CD14-positive monocyte (primary cell): Measurements from ENCODE around the gene POU2F1. TPM values are rescaled to one million over a fixed set of nuclear protein-coding genes. Genes with fewer than 3 reads are reported as not detected.
"Not testable (repeated sequence)": the region's sequence is repeated elsewhere in the genome, so short reads cannot be mapped to it uniquely, and the experiment has no call there.

ENCODE experiments used
- DNase-seq, 3 donors: peaks; one replicate each; pipeline ENCODE4 v3.0.0-alpha.2; 2011 to 2022
- H2AFZ ChIP-seq: 2 replicates; pipeline ENCODE4 v1.6.0; 2012; ENCODE audit warnings: mild to moderate bottlenecking, low read depth, low read length, inconsistent platforms; ENCODE audit not compliant: insufficient read depth, poor library complexity, severe bottlenecking
- H3K27ac ChIP-seq, 2 donors: 1 replicate in 1 of 2; 2 replicates in 1 of 2; pipeline ENCODE4 v1.5.1; 2012 to 2013; ENCODE audit warnings: low read length in 2 of 2, control low read depth in 1 of 2, inconsistent platforms in 1 of 2, low read depth in 1 of 2, mild to moderate bottlenecking in 1 of 2
- H3K27me3 ChIP-seq, 2 donors: one replicate each; pipeline versions ENCODE4 v1.6.0 to v1.6.1; 2011 to 2013; ENCODE audit warnings: low read length in 2 of 2; ENCODE audit not compliant: control insufficient read depth in 2 of 2, insufficient read depth in 2 of 2
- H3K36me3 ChIP-seq, 2 donors: replicated peaks in 1 of 2; 1 replicate in 1 of 2; 2 replicates in 1 of 2; pipeline versions ENCODE4 v1.5.1 to v1.6.1; 2012 to 2013; ENCODE audit warnings: low read length in 2 of 2, control low read depth in 1 of 2, inconsistent platforms in 1 of 2, mild to moderate bottlenecking in 1 of 2; ENCODE audit not compliant: insufficient read depth in 2 of 2, control insufficient read depth in 1 of 2
- H3K4me1 ChIP-seq, 2 donors: 1 replicate in 1 of 2; 2 replicates in 1 of 2; pipeline versions ENCODE4 v1.5.1 to v1.6.1; 2012 to 2013; ENCODE audit warnings: low read length in 2 of 2, control low read depth in 1 of 2, inconsistent platforms in 1 of 2, mild to moderate bottlenecking in 1 of 2, moderate library complexity in 1 of 2; ENCODE audit not compliant: insufficient read depth in 2 of 2, control insufficient read depth in 1 of 2
- H3K4me2 ChIP-seq: replicated peaks from 2 replicates; pipeline ENCODE3; 2012; ENCODE audit warnings: low read length, moderate library complexity, mild to moderate bottlenecking; ENCODE audit not compliant: poor library complexity, severe bottlenecking; ENCODE audit errors: extremely low read depth
- H3K4me3 ChIP-seq, 3 experiments: fragments of 200-600 bp in 1 of 3; sonication (generic) in 1 of 3; replicated peaks in 1 of 3; 1 replicate in 2 of 3; 2 replicates in 1 of 3; pipeline ENCODE4 v1.5.1; 2011 to 2013; ENCODE audit warnings: low read length in 3 of 3, mild to moderate bottlenecking in 3 of 3, control low read depth in 2 of 3, low read depth in 2 of 3, inconsistent platforms in 1 of 3, moderate library complexity in 1 of 3
- H3K79me2 ChIP-seq: 2 replicates; pipeline ENCODE4 v1.6.0; 2012; ENCODE audit warnings: mild to moderate bottlenecking, control low read depth, inconsistent platforms, low read length, moderate library complexity; ENCODE audit not compliant: insufficient read depth
- H3K9ac ChIP-seq: 2 replicates; pipeline ENCODE4 v1.6.0; 2017; ENCODE audit warnings: low read length, mild to moderate bottlenecking; ENCODE audit not compliant: insufficient read depth, poor library complexity, severe bottlenecking
- H3K9me3 ChIP-seq, 2 donors: replicated peaks in 1 of 2; 1 replicate in 1 of 2; 2 replicates in 1 of 2; pipeline versions ENCODE4 v1.5.1 to v1.6.1; 2012 to 2013; ENCODE audit warnings: low read length in 2 of 2, control low read depth in 1 of 2; ENCODE audit not compliant: control insufficient read depth in 1 of 2, insufficient read depth in 1 of 2
- H4K20me1 ChIP-seq: 2 replicates; pipeline ENCODE4 v1.6.0; 2012; ENCODE audit warnings: mild to moderate bottlenecking, low read length, control low read depth, moderate library complexity; ENCODE audit not compliant: insufficient read depth
- H3K27ac Mint-ChIP-seq, 7 donors: one replicate each; pipeline ENCODE4 v1.8.0; 2020; ENCODE audit warnings: mild to moderate bottlenecking in 7 of 7, mixed read lengths in 7 of 7, moderate library complexity in 6 of 7, inconsistent platforms in 2 of 7
- H3K27me3 Mint-ChIP-seq, 3 donors: one replicate each; pipeline ENCODE4 v1.8.0; 2021 to 2022; ENCODE audit warnings: low read depth in 3 of 3, mild to moderate bottlenecking in 3 of 3, mixed read lengths in 3 of 3, moderate library complexity in 3 of 3, inconsistent platforms in 1 of 3
- H3K36me3 Mint-ChIP-seq, 2 donors: one replicate each; pipeline ENCODE4 v1.8.0; 2020; ENCODE audit warnings: mixed read lengths in 2 of 2, inconsistent platforms in 1 of 2, mild to moderate bottlenecking in 1 of 2
- H3K4me1 Mint-ChIP-seq: one replicate; pipeline ENCODE4 v1.8.0; 2020; ENCODE audit warnings: mild to moderate bottlenecking, mixed read lengths
- H3K4me3 Mint-ChIP-seq, 2 donors: one replicate each; pipeline ENCODE4 v1.8.0; 2020; ENCODE audit warnings: mild to moderate bottlenecking in 2 of 2, mixed read lengths in 2 of 2, moderate library complexity in 1 of 2
- H3K9me3 Mint-ChIP-seq, 7 donors: one replicate each; pipeline ENCODE4 v1.8.0; 2020 to 2022; ENCODE audit warnings: mixed read lengths in 7 of 7, mild to moderate bottlenecking in 6 of 7, moderate library complexity in 6 of 7, inconsistent platforms in 2 of 7
- CTCF ChIP-seq: fragments of 200-600 bp; IDR thresholded peaks from one replicate; pipeline ENCODE4 v1.8.0; 2022; ENCODE audit warnings: antibody characterized with exemption, mild to moderate bottlenecking
- WGBS: methylation state at CpG from one replicate; pipeline ENCODE4 v1.1.5; 2013; ENCODE audit warnings: missing lambda C conversion rate; ENCODE audit not compliant: insufficient coverage; 5-methylcytosine and 5-hydroxymethylcytosine counted together
- intact Hi-C, 2 donors: fragments of 100-400 bp; cut with micrococcal nuclease; formaldehyde crosslinking; loops; one replicate each; pipeline versions ENCODE4 v1.15.0 to v1.15.1; 2023
- polyA plus RNA-seq, 3 donors: library from polyadenylated mRNA; depleted of rRNA in 1 of 3; unstranded in 2 of 3; stranded (reverse) in 1 of 3; fragments of 300-500 nt in 2 of 3; fragments of >200 nt in 1 of 3; fragmentation: Illumina TruSeq in 2 of 3; gene quantifications; 1 replicate in 2 of 3; 2 replicates in 1 of 3; pipeline ENCODE4 v1.2.3, GENCODE V29; 2012 to 2021

POU2F1 gene
- polyA plus RNA-seq, 3 donors = 2.3 to 4.2 (median 3.9) TPM

GRCh38 chr1:167244244-167244643, 23.6 kb downstream of the POU2F1 start:
- no peaks in the 10 kb centered on the region for H3K27me3 Mint-ChIP-seq
- H4K20me1 ChIP-seq = peaks cover 50% of the 10 kb centered on the region
- peaks cover 17% of the 10 kb centered on the region for H3K79me2 ChIP-seq
- TF ChIP-seq CTCF = no peak
- no peaks in the 10 kb centered on the region for H3K36me3 ChIP-seq
- no peak overlapping the region for H3K4me2 ChIP-seq
- DNase-seq = peak in 1 of 3 donors; percentile 2
- no peak overlapping the region for H3K27ac Mint-ChIP-seq
- H3K9ac ChIP-seq = no peak overlapping the region
- peaks cover 0 to 6% of the 10 kb centered on the region in 2 donors for H3K9me3 ChIP-seq
- H3K4me1 ChIP-seq = no peaks in the 10 kb centered on the region
- peaks cover 16% of the 10 kb centered on the region for H3K4me1 Mint-ChIP-seq
- 92% methylated on average over 2 of the region's 2 CpGs for WGBS
- no peak overlapping the region for H2AFZ ChIP-seq
- intact Hi-C loops = no loop called here
- H3K36me3 Mint-ChIP-seq = peaks cover 3 to 4% of the 10 kb centered on the region in 2 donors
- H3K9me3 Mint-ChIP-seq = peaks cover 0 to 6% (median 5%) of the 10 kb centered on the region in 7 donors
- H3K4me3 ChIP-seq = no peak overlapping the region
- H3K27ac ChIP-seq = no peak overlapping the region
- H3K27me3 ChIP-seq = no peaks in the 10 kb centered on the region
- H3K4me3 Mint-ChIP-seq = no peak overlapping the region

- H3K4me2 ChIP-seq, H3K9me3 Mint-ChIP-seq, H2AFZ ChIP-seq, H3K4me3 ChIP-seq, H3K27ac Mint-ChIP-seq, H3K4me1 ChIP-seq, H3K4me3 Mint-ChIP-seq, H3K36me3 ChIP-seq, H3K27ac ChIP-seq, H3K36me3 Mint-ChIP-seq, H3K9me3 ChIP-seq, H3K27me3 Mint-ChIP-seq, H3K27me3 ChIP-seq, intact Hi-C loops, DNase-seq, H3K9ac ChIP-seq: not testable (repeated sequence)
- Histone ChIP-seq H3K79me2 (peaks cover 17% of the 10 kb centered on the region), H4K20me1 (peaks cover 52% of the 10 kb centered on the region)
- H3K4me1 Mint-ChIP-seq = peaks cover 21% of the 10 kb centered on the region
- 100% methylated on average over 1 of the region's 5 CpGs for WGBS
These were observed 24.5 kb downstream of the POU2F1 start for GRCh38 chr1:167245168-167245567.
